NOMO-1 treated with dmso at 0.1 percent for 144 hours (cell line): ENCODE results near the gene SMIM45.
"Not testable (repeated sequence)": the region's sequence is repeated elsewhere in the genome, so short reads cannot be mapped to it uniquely, and the experiment has no call there.

ENCODE experiments used
- DNase-seq: peaks from one replicate; lab custom pipeline; 2025; ENCODE audit not compliant: unreplicated experiment; lab: John Stamatoyannopoulos, UW

Gene SMIM45

GRCh38 chr22:41933411-41934177, 18.4 kb upstream of the SMIM45 start:
- DNase-seq = no peak

DNA sequence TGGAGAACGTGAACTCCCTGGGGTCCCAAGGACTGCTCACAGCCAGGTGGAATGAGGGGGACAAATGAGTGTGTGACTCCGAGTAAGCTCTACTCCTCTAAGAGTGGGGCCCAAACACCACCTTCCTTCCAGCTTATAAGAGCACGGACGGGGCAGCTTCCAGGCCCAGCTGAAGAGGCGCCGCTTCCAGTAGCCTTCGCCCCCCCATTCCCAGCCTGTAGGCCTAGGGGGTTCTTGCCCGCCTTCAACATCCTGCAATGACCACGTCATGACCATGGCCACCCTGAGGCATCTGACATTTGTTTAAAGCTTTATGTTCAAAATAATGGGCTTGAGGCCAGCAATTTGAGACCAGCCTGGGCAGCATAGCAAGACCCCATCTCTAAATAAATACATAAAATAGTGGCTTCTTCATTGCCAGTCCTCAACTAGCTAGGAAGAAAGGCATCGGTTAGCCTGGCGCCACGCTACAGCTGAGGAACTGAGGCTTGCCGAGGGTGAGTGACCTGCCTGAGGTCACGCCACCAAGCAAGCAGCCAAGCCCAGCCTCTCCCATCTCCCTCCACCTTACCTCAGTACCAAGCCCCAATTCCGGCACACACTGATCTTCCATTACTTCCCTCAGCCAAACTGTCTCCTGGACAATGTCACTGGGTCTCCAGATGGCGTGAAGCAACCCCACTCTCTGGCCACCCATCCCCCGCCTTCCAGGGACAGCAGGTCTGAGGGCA, 17.5 kb upstream of the SMIM45 start:
- DNase-seq = no peak

GRCh38 chr22:41935015-41935351, 17.0 kb upstream of the SMIM45 start:
- no peak for DNase-seq

GRCh38 chr22:41935509-41935908, 16.4 kb upstream of the SMIM45 start:
- DNase-seq = no peak

GRCh38 chr22:41936894-41937169, 15.1 kb upstream of the SMIM45 start:
- no peak for DNase-seq

DNA sequence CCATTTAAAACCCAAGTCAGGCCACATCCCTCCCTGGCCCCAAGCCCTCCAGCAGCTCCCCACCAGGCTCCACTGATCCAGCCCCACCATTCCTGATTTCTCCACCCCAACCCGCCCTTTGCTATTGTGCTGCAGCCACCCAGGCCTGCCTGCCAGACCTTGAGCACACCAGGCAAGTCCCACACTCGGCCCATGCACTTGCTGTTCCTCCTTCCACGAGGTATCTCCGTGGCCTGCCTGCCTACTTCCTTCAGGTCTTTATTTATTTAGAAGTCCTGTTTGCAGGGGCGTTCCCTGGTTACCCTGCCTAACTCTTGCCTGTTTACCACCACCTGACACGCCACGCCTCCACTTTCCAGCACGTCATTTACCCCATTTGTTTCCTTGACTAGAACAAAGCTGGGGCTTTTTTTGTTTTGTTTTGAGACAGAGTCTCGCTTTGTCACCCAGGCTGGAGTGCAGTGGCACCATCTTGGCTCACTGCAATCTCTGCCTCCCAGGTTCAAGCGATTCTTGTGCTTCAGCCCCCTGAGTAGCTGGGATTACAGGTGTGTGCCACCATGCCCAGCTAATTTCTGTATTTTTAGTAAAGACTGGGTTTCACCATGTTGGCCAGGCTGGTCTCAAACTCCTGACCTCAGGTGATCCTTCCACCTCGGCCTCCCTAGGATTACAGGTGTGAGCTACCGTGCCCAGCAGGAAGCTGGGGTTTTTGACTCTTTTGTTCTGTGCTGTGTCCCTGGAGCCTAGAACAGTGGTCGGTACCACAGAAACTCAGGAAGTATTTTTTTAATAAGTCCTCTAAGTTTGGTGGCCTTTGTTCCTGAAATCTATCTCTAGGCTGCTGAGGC, 11.7 kb upstream of the SMIM45 start:
- DNase-seq = no peak

DNA sequence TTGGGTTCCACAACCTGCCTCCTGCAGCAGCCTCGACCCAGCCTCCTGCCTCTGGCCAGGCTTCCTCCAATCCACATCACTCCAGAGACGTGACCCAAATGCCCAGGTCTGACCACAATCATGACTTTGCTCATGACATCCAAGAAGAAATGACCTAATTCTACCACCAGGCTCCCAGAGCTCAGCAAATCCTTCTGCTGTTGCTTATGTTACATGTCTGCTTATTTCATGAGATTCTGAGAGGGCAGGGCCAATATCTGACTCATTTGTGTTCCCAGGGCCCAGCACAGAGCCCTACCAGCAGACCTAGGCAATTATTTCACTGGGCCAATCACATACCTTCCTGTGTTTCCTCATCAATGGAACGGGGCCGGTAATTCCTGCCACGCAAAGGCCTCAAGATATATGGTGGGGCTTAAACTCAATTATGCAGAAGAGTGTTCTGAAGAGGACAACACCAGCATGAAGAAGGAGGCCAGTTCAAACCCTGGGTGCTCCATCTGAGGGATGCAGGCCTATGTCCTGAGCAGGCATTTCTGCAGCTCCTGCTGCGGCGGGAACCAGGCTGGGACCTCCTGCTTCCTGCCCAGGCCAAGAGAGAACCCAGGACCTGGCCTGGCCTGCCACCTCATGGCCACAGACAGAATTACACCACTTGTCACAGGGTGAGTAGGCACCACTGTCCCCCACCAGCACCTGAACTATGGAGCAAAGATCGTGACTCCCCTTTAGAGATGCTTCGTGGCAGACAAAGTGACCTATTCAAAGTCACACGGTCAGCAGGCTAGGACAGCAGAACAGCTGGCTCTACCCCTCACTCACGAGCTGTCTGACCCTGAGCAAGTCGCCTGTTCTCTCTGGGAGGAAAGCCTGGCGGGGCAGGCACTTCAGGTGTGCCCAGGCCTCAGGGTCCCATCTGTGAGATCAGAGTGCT, 10.9 kb upstream of the SMIM45 start:
- peak; percentile 54 for DNase-seq

DNA sequence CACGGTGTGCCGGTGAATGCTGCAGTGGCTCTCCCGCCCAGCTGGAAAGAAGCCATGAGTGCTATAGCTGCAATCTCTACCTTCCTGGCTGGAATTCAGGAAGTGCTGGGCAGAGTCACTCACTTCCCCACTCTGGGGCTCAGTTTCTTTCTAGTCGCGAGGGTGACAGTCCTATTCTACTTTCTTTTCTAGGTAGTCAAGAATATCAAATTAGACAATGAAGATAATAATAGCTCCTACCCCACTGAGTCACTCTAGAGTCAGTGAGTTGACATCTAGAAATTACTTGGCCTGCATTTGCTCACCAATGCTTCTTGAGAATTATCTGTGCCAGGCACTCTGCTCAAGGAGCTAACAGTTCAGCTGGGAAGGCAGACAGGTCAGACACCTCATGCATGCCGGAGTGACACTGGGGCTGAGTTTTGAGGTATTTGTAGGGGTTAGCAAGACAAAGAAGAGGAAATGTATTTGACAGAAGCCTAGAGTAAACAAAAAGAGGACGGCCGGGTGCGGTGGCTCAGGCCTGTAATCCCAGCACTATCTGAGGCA, 8.2 kb upstream of the SMIM45 start:
- DNase-seq = no peak

DNA sequence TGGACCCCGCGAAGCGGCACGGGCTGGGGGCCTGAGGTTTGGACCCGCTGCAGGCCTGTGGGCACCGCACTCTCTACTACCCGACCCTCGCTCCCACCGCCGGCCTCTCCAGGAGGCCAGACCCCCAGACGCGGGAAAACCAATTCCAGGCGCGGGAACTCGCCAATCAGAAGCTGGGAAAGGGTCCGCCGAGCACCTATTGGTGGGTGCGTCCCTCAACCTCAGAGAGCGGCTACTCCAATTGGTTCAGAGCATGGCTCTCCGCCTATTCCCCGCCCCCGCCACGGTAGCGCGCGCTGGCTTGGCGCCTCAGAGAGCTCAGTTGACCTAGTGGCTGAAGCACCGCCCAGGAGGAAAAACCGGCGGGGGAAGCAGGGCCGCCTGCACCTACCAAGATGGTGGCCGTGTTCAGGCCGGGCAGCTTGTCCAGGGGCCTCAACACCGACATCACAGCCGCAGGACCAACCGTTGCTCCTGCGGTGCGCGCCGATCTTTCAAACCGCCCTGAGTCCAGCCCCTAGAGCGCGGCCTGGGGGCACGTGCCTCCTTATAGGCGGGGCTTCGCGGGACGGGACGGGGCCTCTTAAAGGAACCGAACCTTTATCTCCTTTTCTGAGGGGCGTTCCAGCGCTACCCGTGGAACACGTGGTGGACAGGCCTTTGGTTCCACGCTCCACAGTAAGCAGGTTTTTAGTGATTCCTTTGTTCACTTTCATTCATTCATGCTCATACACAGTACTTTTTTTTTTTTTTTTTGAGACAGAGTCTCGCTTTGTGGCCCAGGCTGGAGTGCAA, 5.1 kb upstream of the SMIM45 start, which contains the start of gene CENPM:
Gene CENPM, minus strand, starts transcription at position 524 of the 795 bp plus-strand sequence. Its CDS starts 76 bp downstream, at position 448.
- peak; percentile 95 for DNase-seq

DNA sequence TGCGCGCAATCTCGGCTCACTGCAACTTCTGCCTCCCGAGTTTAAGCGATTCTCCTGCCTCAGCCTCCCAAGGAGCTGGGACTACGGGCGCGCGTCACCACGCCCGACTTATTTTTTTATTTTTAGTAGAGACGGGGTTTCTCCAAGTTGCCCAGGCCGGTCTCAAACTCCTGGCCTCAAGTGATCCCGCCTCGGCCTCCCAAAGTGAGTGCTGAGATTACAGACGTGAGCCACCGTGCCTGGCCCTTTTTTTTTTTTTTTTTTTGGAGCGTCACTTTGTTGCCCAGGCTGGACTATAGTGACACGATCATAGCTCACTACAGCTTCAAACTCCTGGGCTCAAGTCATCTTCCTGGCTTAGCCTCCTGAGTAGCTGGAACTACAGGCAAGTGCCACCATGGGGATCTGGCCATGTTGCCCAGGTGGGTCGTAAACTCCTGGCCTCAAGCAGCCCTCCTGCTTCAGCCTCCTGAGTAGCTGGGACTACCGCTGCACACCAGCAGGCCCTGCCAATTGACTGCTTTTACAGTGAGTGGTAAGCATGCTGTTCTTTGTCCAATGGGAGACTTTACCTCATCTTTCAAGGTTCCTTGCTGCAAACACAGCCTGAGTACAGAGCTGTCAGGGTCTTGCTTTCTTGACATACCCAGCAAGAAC, 4.4 kb upstream of the SMIM45 start:
- no peak for DNase-seq

DNA sequence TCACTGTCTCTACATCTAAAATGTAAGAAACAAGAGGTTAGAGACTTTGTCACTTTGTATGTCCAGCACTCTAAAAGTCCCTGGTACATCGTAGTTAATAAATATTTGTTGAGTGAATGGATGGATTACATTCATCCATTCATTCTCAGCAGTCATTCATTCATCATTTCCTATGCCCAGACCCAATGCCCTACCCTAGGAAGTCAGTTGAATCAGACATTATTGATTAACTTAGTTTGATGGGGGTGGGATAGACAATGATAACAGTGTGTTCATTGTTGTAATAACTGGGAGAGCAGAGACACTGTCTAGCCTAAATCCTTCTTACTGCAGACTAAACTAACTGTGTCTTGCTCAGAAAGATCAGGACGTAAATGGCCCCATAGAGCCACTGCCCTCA, 3.8 kb upstream of the SMIM45 start:
- DNase-seq = no peak

- DNase-seq = not testable (repeated sequence)
These were observed 3.0 kb upstream of the SMIM45 start for GRCh38 chr22:41948928-41949296.

- no peak for DNase-seq
These were observed 2.5 kb upstream of the SMIM45 start for GRCh38 chr22:41949297-41949965.

DNA sequence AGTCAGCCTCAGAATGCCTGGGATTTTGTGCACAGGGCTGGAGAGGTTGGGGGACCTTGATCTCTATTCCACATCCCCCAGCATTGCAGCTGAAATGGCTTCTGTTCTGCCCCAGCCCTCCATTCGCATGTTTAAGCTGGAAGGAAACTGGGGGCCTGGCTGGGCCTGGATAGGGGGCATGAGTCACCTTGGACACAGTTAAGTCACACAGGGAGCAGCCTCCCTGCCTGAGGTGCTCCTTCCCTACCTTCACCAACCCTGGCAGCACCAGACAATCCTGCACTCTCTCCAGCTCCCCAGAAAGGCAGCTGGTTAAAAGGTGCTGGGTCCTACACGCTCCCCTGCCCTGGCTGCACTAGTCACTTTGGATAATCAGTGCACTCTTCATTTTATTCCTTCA, 763 bp downstream of the SMIM45 start:
- no peak for DNase-seq

GRCh38 chr22:41957941-41958556, 6.1 kb downstream of the SMIM45 start:
- DNase-seq = no peak

DNA sequence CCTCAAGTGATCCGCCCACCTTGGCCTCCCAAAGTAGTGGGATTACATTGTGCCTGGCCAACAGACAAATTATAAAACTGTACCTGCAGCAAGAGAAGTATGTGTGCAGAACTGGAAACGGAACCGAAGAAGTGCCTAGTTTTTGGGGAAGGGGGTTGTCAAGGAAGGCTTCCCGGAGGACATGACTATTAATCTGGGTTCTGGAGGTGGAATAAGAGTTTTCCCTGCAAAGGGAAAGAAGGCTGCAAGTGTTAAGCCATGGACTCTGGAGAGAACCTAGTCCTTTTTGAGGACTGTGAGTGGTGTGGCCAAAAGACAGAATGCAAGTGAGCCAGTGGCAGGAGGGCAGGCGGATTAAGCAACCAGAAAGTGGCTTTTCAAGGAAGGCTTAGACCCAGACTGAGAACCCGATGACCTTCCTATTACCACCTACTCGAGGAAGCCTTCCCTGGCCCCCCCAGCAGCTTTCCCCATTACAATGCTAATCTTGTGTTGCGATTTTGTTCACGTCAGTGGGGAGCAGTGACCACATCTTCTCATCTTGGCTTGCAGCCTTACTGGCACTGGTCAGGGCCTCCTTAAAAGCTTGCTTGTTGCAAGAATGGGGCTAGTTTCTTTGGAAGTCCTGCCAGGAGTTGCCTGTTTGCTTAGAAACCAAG, 11.6 kb downstream of the SMIM45 start:
- no peak for DNase-seq

DNA sequence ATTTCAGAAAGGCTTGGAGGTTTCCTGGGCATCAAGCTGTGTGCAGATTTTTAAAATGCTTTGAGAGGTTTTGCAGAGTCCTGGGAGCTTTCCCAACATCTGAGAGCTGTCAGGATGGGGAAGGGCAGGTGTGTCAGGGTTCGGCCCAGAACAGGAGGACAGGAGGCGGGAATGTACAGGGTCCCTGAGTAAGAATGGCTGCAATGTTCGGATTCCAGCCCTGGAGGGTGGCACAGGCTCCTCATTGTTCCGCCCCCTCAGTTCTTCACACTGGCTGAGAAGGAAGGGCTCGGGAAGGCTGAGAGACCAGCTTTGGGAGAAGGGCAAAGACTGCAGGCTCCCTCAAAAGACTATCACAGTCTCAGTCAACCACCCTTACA, 12.2 kb downstream of the SMIM45 start:
- no peak for DNase-seq

- no peak for DNase-seq
These were observed 14.3 kb downstream of the SMIM45 start for GRCh38 chr22:41966225-41966606.
